GM21447 (cell line): ENCODE measurements around the gene DRD2.

Experiments
- ATAC-seq: cut with Tn5 transposase; IDR thresholded peaks from one replicate; pipeline ENCODE4 v1.9.1; 2021; ENCODE audit not compliant: unreplicated experiment

The DRD2 gene

DNA sequence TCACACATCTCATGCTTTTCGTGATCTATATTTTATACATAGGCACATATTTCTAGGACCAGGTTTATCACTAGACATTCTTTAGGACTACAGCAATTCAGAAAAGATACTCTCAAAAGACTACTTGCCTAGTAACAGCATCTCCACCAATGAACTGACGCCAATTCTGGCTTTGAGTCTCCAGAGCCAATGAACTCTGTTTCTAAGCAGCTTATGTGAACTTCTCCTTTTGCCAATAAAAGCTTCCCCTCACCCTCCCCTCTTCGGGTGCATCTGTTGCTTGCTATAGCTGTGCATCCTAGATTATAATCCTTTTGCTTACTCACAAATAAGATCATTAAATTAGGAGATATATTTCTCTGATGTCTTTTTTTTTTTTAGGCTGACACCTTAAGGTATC is 99.0 kb downstream of the DRD2 start:
- no peak for ATAC-seq

DNA sequence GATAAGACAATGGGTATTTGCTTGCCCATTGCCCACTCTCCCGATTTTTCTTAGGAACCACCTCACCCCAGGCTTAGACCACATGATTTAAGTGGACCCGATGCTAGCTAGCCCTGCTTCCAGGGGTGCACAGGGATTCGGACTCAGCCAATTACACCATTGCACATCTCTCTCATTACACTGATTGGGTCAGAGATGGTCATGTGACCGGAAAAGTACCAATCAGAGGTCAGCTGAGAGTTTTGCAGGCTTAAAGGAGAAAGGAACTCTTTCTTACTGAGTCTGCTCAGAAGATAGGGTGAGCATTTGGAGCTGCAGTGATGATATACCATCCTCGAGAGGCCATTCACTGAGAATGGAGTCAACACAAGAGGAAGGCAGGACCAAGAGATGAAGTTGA is 99.8 kb downstream of the DRD2 start:
- no peak for ATAC-seq

DNA sequence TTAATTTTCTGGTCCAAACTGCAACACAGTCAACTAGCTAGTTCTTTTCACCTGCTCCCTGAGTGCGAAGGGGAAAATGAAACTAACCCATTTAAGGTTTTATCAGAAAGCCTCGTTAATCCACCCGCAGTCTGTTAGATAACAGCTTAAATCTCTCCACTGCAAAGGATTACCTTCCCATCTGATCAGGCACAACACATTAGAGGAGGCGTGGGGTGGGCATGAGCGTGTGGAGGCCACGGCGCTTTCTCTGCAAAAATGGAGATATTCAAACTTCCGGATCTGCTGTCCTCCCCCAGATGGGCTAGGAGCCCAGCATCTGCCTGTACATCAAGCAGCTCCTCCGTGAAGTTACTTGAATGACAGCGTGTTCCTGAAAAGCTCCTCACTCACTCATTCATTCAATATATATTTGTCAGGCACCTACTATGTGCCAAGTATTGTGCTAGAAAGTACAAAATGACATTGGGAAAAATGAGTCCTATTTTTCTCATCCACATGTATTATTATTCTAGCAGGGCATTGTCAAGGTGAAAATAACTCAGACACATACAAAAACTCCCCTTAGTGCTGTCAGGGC is 101.1 kb downstream of the DRD2 start:
- ATAC-seq, result no peak

DNA sequence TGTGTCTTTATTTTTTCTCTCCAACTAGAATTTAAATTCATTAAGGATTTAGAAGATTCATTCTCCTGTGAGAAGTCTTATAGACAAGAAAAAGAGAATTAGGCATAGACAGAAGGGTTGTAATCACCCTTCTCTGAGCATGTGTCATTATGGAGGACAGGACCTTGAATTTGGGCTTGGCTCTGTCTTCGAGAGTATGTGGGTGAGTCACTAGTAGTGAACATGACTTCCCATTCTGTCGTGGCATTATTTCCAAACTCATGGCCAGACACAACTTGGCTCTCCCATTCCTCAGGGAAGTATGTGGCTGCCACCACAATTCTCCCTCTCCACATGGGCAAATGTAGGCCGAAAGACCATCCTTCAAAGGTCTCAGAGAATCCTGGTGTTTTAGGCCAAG is 101.9 kb downstream of the DRD2 start:
- ATAC-seq, result no peak

DNA sequence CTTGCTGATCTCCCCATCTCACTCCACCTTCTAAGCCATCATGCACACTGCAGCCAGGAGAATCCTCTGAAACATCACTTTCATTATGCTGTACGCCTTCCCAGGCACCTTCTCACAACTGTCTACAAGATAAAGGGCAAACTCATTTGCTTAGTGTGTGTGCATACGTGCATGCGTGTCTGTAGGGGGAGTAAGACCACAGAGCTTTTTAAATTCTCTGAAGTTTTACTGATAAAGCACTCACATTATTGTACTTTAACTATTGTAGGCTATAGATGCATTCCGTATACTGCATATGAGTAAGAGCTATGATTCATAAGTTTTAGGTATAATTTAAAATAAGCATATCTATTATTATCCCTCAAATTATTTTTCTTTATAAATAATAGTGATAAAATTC is 102.9 kb downstream of the DRD2 start:
- ATAC-seq, result no peak

DNA sequence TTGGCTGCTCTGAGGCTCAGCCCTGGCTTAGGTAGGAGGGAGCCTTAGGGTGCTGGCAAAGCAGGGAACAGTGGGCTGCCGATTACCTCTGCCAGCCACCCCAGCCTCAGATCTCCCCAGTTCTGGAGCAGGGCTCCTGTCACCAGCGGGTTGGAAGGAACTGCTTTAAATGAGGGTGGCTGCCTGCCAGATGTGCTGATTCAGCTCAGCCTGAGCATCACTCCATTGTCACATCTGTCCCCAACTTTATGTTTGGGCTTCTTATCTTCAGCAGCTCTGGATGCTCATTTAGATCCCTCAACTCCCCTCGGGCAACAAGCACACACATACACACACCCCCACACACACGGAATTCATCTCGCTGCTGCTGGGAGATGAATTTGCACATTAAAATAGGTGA is 104.6 kb downstream of the DRD2 start:
- ATAC-seq, result no peak

DNA sequence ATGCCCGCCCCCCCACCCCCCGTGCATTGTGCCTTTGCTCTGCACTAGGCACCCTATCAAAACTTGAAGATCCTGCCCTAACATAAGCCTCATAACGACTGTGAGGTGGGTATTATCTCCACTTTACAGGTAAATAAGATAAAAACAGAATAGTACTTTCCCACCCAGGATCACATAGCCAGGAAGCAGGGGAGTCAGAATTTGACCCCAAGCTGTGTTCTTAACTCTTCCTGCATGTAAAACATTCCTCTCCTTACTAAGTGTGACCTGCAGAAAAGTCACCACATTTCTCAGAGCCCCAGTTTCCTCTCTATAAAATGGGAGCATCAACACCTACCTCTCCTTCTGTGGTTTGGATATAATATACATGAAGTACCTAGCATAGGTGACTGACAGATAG is 105.8 kb downstream of the DRD2 start:
- no peak for ATAC-seq

DNA sequence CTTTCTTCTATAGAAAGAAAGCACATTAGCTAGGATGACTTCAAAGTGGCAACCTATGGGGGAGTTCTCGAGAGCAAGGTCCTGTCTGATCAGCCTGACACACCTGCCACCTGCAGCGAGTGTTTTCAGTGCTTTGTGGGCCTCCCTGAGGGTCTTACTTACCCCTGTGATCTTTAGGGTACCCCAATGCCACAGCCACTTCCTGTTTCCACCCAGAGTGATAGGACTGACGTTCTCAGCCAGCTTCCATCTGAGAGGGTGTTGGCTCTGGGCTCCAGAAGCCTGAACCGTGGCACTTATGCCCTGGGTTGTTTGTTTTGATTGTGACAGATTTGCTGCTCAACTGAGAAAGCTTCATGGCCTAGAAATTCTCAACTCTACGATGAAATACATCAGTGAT is 109.3 kb downstream of the DRD2 start:
- ATAC-seq, result no peak

DNA sequence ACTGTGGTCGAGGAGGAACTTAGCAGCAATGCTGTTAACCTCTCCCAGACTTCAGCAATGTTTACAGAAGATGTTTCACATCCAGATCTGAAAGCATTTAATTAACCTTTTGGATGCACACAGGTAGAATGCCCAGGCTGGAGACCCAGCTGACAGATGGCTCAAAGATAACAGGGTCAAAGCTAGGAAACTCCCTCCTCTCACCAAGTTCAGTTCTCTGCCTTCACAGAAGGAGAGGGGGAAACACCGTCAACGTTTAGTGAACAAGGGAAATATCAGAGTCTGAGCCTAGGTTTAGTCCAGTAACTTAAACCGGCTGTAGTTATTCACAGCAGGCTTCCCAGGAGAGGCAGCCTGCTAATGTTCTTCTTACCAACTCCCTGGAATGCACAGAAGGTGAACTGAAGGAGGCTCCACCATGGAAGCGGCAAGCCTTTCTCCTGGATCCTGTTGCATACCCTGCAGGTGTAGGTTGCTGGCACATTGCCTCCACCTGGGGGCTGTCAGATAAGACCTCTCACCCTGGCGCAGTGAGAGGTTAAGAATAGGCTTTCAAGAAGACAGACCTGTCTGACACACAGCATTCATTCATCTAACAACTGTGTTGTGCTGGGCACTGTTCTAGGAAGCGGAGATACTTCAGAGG is 111.1 kb downstream of the DRD2 start:
- ATAC-seq, result no peak

DNA sequence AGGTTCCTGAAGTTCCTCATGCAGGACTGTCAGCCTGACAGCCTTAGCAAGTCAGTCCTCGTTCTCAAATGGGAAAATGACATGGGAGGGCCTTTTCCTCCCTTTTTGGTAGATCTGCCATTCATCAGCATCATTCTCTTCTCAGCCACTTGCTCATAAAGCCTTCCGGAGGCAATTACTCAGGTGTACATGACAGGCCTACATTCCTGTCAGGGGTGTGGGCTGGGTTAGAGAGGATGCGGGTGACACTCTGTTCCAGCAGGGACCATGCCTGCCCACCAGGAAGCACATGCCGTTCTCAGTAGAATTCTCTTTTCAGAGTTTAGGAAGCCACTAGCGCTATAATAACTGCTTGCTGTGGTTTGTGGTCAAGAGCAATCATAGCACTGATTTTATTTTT is 111.8 kb downstream of the DRD2 start:
- ATAC-seq, result no peak
